Inferior parietal cortex (tissue), 1 donor: ENCODE results near the gene KRT4.

Experiments used
- DNase-seq: peaks from one replicate; pipeline ENCODE4 v3.0.0-alpha.2; 2016; ENCODE audit errors: extremely low spot score

KRT4 gene

GRCh38 chr12:52792185-52793029, 21.5 kb downstream of the KRT4 start:
- no peak for DNase-seq

- no peak for DNase-seq
These were observed 22.4 kb downstream of the KRT4 start for GRCh38 chr12:52791271-52792184.

- no peak for DNase-seq
These were observed 23.3 kb downstream of the KRT4 start for GRCh38 chr12:52790427-52791270.

GRCh38 chr12:52789637-52790426, 24.1 kb downstream of the KRT4 start:
- no peak for DNase-seq

GRCh38 chr12:52788876-52789636, 24.9 kb downstream of the KRT4 start:
- DNase-seq: no peak

- no peak for DNase-seq
These were observed 25.6 kb downstream of the KRT4 start for GRCh38 chr12:52788192-52788875.

GRCh38 chr12:52787324-52788191, 26.4 kb downstream of the KRT4 start:
- DNase-seq: no peak

- no peak for DNase-seq
These were observed 29.0 kb downstream of the KRT4 start for GRCh38 chr12:52784909-52785308.

- no peak for DNase-seq
These were observed 30.2 kb downstream of the KRT4 start for GRCh38 chr12:52783563-52784316.

- DNase-seq: no peak
These were observed 31.4 kb downstream of the KRT4 start for GRCh38 chr12:52782502-52782901.

- no peak for DNase-seq
These were observed 32.4 kb downstream of the KRT4 start for GRCh38 chr12:52781399-52782082.

GRCh38 chr12:52779914-52780313, 34.0 kb downstream of the KRT4 start:
- no peak for DNase-seq

- no peak for DNase-seq
These were observed 35.1 kb downstream of the KRT4 start for GRCh38 chr12:52778833-52779232.

GRCh38 chr12:52777566-52777965, 36.4 kb downstream of the KRT4 start:
- DNase-seq: no peak

GRCh38 chr12:52776913-52777395, 37.0 kb downstream of the KRT4 start, which contains the start of gene KRT76:
TSS of gene KRT76 (minus strand) at chr12:52777345. CDS start at chr12:52777291, 54 bp downstream.
- DNase-seq: no peak

GRCh38 chr12:52776435-52776834, 37.5 kb downstream of the KRT4 start:
- DNase-seq: no peak
